MCF 10A (cell line): Measurements from ENCODE around the gene SLC35E3. TPM values are rescaled to one million over a fixed set of nuclear protein-coding genes. Genes with fewer than 3 reads are reported as not detected.

ENCODE experiments used
- BruUV-seq: library from RNA; stranded (reverse); fragments of 400-500 nt; replicated peaks from 2 replicates; lab custom pipeline; 2021; lab: Mats Ljungman, UMichigan
- CTCF ChIA-PET: fragments of 300-600 bp; sonication (Branson Sonifier 250); formaldehyde crosslinking; extraction: SDS; loops from one replicate; lab custom pipeline; 2021; ENCODE audit warnings: antibody characterized with exemption, inconsistent platforms; lab: Yijun Ruan, JAX
- POLR2A ChIA-PET: fragments of 300-600, 350-650 bp; sonication (Branson Sonifier 250); formaldehyde crosslinking; extraction: SDS; loops from one replicate; lab custom pipeline; 2020; ENCODE audit warnings: antibody characterized with exemption, inconsistent platforms; lab: Yijun Ruan, JAX
- DNase-seq: peaks from one replicate; pipeline ENCODE4 v3.0.0-alpha.2; 2018; ENCODE audit not compliant: unreplicated experiment
- H3K27ac Mint-ChIP-seq: one replicate; pipeline ENCODE4 v1.8.0; 2022; ENCODE audit warnings: mild to moderate bottlenecking, low read depth, mixed read lengths; ENCODE audit not compliant: unreplicated experiment
- H3K27me3 Mint-ChIP-seq: one replicate; pipeline ENCODE4 v1.8.0; 2022; ENCODE audit warnings: mixed read lengths; ENCODE audit not compliant: insufficient read depth, unreplicated experiment
- H3K36me3 Mint-ChIP-seq: one replicate; pipeline ENCODE4 v1.8.0; 2022; ENCODE audit warnings: mild to moderate bottlenecking, moderate library complexity, mixed read lengths; ENCODE audit not compliant: insufficient read depth, unreplicated experiment
- H3K4me1 Mint-ChIP-seq: one replicate; pipeline ENCODE4 v1.8.0; 2022; ENCODE audit warnings: mixed read lengths; ENCODE audit not compliant: insufficient read depth, unreplicated experiment
- H3K4me3 Mint-ChIP-seq: one replicate; pipeline ENCODE4 v1.8.0; 2022; ENCODE audit warnings: mild to moderate bottlenecking, moderate library complexity, mixed read lengths; ENCODE audit not compliant: unreplicated experiment
- H3K9me3 Mint-ChIP-seq: one replicate; pipeline ENCODE4 v1.8.0; 2022; ENCODE audit warnings: mixed read lengths; ENCODE audit not compliant: unreplicated experiment
- intact Hi-C: fragments of 100-400 bp; cut with micrococcal nuclease; formaldehyde crosslinking; loops from 2 replicates; pipeline ENCODE4 v1.14.1; 2022
- total RNA-seq: library from RNA; stranded (reverse); gene quantifications from 2 replicates; pipeline ENCODE4 v1.2.3, GENCODE V29; 2022
- TF ChIP-seq, protein P1 (sequence below): fragments of 200-600 bp; IDR thresholded peaks from one replicate; pipeline ENCODE4 v1.8.0; 2022; ENCODE audit warnings: antibody characterized with exemption, mild to moderate bottlenecking; ENCODE audit not compliant: unreplicated experiment

The SLC35E3 gene
- total RNA-seq, 1 experiment from 2014 or later: 7.6 TPM

DNA sequence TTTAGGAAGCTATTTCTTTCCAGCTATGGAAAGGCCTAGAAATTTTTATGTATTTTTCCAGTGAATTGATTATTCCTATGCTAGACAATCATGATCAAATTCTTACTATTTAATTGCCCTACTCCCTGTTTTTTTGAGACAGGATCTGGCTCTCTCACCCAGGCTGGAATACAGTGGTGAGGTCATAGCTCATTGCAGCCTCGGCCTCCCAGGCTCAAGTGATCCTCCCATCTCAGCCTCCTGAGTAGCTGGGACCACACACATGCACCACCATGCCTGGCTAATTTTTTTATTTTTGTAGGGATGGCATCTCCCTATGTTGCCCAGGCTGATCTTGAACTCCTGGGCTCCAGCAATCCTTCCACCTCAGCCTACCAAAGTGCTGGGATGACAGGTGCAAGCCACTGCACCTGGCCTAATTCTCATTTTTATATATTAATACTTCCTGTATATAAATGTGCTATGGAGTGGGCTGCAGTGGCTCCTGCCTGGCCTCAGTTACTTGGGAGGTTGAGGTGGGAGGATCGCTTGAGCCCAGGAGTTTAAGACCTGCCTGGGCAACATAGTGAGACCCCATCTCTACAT lies 46.0 kb downstream of the SLC35E3 start:
- BruUV-seq: no TSS peak
- ChIA-PET POLR2A (interaction anchor here (0.6 to 1.7 kb wide), 4 partner anchors 8 to 1350 kb away, joined by 3 to 9 read pairs (median 4); partner anchors contain the start of gene MDM2), CTCF (interaction anchor here (0.8 kb wide), 1 partner anchor 17 kb away, joined by 3 read pairs; no protein-coding TSS in a partner anchor)
- Mint-ChIP-seq H3K27ac (no peak overlapping the region), H3K27me3 (no peaks in the 10 kb centered on the region), H3K36me3 (no peaks in the 10 kb centered on the region), H3K4me3 (no peak overlapping the region), H3K4me1 (peaks cover 19% of the 10 kb centered on the region), H3K9me3 (no peaks in the 10 kb centered on the region)
- TF ChIP-seq, protein P1, sequence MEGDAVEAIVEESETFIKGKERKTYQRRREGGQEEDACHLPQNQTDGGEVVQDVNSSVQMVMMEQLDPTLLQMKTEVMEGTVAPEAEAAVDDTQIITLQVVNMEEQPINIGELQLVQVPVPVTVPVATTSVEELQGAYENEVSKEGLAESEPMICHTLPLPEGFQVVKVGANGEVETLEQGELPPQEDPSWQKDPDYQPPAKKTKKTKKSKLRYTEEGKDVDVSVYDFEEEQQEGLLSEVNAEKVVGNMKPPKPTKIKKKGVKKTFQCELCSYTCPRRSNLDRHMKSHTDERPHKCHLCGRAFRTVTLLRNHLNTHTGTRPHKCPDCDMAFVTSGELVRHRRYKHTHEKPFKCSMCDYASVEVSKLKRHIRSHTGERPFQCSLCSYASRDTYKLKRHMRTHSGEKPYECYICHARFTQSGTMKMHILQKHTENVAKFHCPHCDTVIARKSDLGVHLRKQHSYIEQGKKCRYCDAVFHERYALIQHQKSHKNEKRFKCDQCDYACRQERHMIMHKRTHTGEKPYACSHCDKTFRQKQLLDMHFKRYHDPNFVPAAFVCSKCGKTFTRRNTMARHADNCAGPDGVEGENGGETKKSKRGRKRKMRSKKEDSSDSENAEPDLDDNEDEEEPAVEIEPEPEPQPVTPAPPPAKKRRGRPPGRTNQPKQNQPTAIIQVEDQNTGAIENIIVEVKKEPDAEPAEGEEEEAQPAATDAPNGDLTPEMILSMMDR: no peak
- DNase-seq: no peak
- intact Hi-C loops: no loop called here

DNA sequence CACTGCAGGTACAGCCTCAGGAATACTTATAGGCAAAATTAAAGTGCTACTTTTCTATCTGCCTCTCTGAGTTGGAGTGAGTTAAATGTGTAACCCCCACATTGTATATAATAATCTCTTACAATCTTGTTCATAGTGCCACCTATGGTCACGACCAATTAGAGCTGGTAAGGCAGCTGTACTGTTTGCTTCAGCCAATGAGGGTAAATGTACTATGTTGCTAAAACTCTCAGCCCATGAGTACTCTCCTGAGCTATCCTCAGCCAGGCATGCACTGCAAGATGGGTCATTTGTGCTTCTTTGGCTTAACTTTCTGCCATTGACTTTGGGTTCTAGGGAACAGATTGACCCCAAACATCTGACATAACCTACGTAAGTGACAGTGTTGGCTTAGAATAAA lies 47.0 kb downstream of the SLC35E3 start:
- Mint-ChIP-seq H3K27me3 (no peaks in the 10 kb centered on the region), H3K27ac (no peak overlapping the region), H3K9me3 (no peaks in the 10 kb centered on the region), H3K4me1 (peaks cover 10% of the 10 kb centered on the region), H3K4me3 (no peak overlapping the region), H3K36me3 (no peaks in the 10 kb centered on the region)
- intact Hi-C loops: no loop called here
- CTCF ChIA-PET: interaction anchor here (0.6 to 0.9 kb wide), 3 partner anchors 14 to 190 kb away, joined by 3 to 5 read pairs (median 3); no protein-coding TSS in a partner anchor
- BruUV-seq: no TSS peak
- TF ChIP-seq, protein P1: no peak
- POLR2A ChIA-PET: interaction anchor here (0.7 to 7.8 kb wide), 3 partner anchors 15 to 430 kb away, joined by 4 to 69 read pairs (median 4); partner anchors contain the start of gene MDM2
- peak; percentile 64 for DNase-seq

DNA sequence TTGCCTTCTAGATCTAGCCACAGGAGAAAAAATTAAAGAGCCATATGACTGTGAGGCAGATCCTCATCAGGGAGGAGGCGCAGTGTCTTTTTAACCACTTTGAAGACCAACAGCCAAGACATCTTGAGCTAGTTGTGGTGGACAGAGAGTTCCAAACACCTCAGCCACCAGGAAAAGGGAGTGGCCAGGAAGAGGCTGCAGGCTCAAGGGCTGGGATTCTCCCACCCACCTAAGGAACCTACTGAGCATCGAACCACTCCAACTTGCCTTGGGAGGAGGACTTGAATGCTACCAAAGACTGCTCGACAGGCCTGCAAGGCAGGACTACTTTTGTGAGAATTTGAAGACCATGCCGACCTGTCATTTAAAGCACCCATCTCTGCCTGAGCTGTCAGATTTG lies 47.5 kb downstream of the SLC35E3 start:
- TF ChIP-seq, protein P1: no peak
- DNase-seq: no peak
- H3K36me3 Mint-ChIP-seq: no peaks in the 10 kb centered on the region
- peaks cover 7% of the 10 kb centered on the region for H3K4me1 Mint-ChIP-seq
- H3K9me3 Mint-ChIP-seq: no peaks in the 10 kb centered on the region
- CTCF ChIA-PET: interaction anchor here (0.9 to 1.2 kb wide), 2 partner anchors 10 to 14 kb away, joined by 5 read pairs; no protein-coding TSS in a partner anchor
- intact Hi-C loops: no loop called here
- no peak overlapping the region for H3K4me3 Mint-ChIP-seq
- POLR2A ChIA-PET: interaction anchor here (0.7 to 7.8 kb wide), 4 partner anchors 14 to 431 kb away, joined by 3 to 69 read pairs (median 4); partner anchors contain the start of gene MDM2
- H3K27ac Mint-ChIP-seq: no peak overlapping the region
- no peaks in the 10 kb centered on the region for H3K27me3 Mint-ChIP-seq
- no TSS peak for BruUV-seq

DNA sequence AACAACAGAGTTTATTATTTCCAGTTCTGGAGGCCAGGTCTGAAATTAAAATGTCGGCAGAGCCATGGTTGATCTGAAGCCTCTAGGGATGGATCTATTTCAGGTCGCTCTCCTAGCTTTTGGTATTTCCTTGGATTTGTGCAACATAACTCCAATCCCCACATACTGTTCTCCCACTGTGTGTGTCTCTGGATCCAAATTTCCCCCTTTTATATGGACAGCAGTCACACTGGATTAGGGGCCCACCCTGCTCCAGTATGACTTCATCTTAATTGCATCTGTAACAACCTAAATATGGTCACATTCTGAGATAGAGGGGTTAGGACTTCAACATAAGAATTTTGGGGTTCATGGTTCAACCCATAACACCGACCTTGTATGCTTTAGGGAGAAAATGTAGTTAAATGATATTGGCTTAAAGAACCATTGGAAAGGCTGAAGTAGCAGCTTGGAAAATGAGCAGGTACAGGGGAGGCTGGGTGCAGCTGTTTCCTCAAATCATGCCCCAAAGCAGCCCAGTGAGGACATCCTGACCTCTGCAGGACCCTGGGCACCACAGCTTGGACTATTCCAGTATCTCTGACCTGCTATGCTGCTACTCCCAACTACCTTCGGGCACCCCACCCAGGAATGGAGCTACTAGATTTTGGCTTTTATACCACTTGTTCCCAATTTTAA lies 48.1 kb downstream of the SLC35E3 start:
- ChIA-PET POLR2A (interaction anchor here (0.7 to 7.8 kb wide), 5 partner anchors 9 to 47 kb away, joined by 3 to 69 read pairs (median 4); partner anchors contain the start of gene MDM2), CTCF (interaction anchor here (0.9 to 1.2 kb wide), 2 partner anchors 10 to 13 kb away, joined by 5 read pairs; no protein-coding TSS in a partner anchor)
- Mint-ChIP-seq H3K9me3 (no peaks in the 10 kb centered on the region), H3K27me3 (no peaks in the 10 kb centered on the region), H3K27ac (no peak overlapping the region), H3K36me3 (no peaks in the 10 kb centered on the region), H3K4me1 (peaks cover 7% of the 10 kb centered on the region), H3K4me3 (no peak overlapping the region)
- no peak for DNase-seq
- intact Hi-C loops: no loop called here
- BruUV-seq: no TSS peak
- TF ChIP-seq, protein P1: no peak
